GM08714 (cell line): ENCODE measurements around the gene HOXB7.

Source experiments
- H3K4me3 ChIP-seq: fragments of 200-500 bp; sonication (Bioruptor generic); 2 replicates; pipeline ENCODE4 v1.5.1; 2014; ENCODE audit warnings: mild to moderate bottlenecking, low read length, inconsistent platforms
- ZNF274 ChIP-seq: IDR thresholded peaks from 2 replicates; pipeline ENCODE4 v1.6.1; 2012; ENCODE audit warnings: mild to moderate bottlenecking, low read depth, low read length

HOXB7 gene

GRCh38 chr17:48571826-48572417 is 38.9 kb downstream of the HOXB7 start:
- no peak for TF ChIP-seq ZNF274
- no peak overlapping the region for H3K4me3 ChIP-seq

DNA sequence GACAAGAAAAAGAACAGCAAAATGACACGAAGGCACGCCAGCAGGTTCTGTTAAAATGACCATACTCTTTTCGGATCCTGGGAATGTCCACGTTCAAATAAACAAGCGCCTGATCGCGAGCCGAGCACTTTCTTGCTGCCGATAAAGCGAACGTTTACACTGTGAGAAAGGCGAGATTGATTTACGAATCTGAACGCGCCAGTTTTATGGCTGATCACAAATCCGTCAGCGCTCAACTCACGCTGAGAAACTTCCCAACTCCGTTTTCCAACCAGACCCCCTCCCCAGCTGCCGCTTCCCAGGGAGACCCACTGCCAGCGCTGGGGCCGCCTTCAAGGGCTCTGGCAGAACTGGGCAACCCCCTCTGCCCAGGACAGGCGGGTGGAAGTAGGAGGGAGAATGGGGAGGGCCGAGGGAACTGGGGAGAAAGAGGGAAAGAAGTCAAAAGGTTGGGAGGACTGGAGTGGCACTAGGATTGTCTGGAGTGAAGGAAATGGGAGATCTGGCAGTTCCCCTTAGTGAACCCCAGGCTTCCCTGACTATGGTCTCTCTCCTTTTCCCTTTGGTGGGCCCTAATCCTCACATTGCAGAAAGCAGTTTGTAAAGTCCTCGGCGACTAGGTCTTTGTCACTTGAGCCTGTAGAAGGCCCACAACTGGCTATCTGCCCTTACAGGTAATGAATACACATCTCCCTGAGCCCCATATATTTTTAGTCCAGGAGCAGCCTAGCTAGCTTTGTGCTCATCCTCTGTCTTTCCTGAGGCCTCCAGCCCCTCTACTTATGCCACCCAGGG is 39.6 kb downstream of the HOXB7 start:
- no peak for TF ChIP-seq ZNF274
- no peak overlapping the region for H3K4me3 ChIP-seq

DNA sequence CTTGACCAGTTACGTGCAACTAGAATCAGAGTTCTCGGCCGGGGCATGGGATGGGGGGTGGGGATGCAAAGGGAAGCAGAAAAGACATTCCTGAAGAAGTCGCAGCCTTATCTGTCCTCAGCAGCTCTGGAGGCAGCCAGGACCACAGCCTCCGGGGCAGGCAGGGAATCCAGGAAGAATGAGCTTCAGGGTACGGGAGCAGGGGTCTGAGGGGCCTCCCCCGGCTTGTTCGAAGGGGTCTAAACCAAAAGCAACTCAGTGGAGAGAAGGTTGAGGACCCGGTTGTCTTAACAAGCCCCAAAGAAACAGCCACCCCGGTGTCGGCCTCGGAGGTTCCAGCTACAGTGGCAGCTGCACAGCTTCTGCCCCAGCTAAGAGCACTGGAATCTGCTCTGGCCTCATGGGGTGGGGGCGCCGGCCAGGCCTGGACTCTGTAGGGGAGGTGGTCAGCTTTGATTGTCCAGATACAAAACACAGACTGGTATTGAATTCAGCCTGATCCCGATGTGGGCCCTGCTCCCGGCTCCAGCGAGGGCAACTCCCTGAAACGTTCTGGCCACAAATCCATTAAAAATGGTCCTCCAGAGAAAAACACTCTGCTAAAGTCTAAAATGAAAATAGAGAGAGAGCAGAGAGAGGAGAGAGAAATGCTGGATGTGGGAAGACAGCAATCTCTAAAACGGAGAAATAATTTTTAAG is 40.3 kb downstream of the HOXB7 start:
- no peak for TF ChIP-seq ZNF274
- H3K4me3 ChIP-seq, result no peak overlapping the region

GRCh38 chr17:48569674-48570324 is 41.0 kb downstream of the HOXB7 start:
- TF ChIP-seq ZNF274, result no peak
- H3K4me3 ChIP-seq, result no peak overlapping the region

DNA sequence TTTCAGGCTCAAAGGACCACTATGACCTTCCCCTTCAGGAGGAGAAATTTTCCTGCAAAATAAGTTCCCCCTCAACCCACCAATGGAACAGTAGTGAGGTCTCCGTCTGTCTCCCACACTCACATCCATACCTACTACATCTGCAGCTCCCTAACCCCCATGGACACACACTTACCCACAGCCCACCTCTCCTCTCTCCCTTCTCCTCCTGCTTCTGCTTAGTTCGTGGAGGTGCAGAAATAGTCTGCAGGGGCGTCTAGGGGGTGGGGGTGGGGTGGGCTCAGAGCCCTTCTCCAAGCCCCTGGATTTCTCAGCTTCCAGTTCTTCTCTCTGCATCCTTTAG is 41.6 kb downstream of the HOXB7 start:
- TF ChIP-seq ZNF274, result no peak
- H3K4me3 ChIP-seq, result no peak overlapping the region

DNA sequence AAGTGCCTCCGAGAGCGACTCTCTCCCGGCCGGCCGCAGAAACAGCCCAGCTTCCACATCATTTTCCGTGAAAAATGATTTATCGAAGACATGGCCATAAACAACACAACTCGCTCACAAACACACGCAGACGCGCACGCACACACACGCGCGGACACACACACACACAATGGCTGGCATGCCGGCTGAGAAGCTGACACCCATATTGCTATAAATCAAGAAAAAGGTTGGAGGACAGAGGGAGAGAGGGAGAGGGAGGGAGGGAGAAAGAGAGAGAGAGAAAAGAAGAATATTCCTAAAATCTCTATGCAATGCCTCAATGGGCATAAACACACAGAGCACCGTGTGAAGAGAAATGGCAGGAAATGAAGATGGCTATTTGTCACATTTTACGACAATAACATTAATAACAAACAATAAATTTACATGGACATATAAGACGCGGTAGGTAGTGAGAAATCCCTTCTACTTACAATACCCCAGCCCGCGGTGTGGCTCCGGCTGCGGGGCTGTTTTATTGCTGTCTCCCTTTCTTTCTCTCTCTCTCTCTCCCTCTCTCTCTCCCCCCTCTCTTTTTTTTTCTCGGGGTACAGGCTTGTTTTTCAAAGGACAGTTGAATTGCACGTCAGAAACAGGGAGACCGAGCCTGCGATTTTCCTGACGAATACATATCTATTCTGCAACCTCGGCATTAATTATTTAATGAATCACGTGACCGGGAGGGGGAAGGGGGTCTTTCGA is 42.1 kb downstream of the HOXB7 start:
- TF ChIP-seq ZNF274, result no peak
- H3K4me3 ChIP-seq, result no peak overlapping the region

DNA sequence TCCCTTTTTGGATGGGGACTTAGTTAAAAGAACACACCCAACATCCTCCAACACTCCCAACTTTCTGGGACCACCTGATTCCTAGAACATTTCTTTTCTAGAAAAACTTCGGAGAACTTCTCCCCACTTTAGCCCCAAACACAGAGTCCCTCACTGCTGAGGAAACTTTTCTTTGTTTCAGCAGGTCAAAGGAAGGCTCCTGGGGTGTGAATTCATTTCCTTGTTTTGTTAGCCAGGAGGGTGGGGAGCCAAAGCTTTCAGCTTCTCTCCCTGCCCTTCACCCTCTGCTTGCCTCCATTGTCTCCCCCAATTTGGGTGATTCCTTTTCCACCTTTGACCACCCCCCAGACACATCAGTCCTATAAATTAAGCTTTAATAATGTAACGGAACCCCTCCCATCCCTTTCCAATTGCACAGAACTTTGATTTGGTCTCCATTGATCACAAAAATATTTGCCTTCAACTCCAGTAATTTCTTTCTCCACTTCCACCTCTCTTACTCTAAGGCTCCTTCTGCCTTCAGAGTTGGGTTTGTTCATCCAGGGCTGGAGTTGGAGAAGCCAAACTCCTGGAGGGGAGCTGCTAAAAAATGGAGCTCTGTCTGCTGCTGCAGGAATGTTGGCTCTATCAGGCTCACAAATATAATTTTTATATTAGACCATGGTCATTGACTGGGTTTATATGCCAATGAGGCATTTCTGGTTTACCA is 43.0 kb downstream of the HOXB7 start:
- H3K4me3 ChIP-seq, result no peak overlapping the region
- TF ChIP-seq ZNF274, result no peak

DNA sequence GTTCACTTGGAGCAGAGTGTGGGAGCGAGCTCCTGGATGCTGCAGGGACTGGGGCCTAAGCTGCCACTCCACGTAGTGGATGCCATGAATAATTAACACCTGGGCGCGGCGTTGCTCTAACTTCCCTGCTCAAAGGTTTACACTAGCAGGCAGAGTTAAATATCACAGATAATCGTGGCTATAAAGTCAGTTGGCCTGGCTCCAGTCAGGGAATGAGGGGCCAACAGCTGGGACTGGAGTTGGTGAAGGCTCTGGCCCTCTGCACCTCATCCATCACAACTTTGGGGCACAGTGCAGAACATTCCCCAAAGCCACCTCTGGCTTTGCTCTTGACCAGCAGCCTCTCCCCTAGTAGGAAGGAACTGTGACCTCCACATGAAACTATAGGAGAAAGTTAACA is 43.6 kb downstream of the HOXB7 start:
- H3K4me3 ChIP-seq, result no peak overlapping the region
- TF ChIP-seq ZNF274, result no peak

- no peak overlapping the region for H3K4me3 ChIP-seq
- no peak for TF ChIP-seq ZNF274
These were observed 44.1 kb downstream of the HOXB7 start for GRCh38 chr17:48566717-48567116.

DNA sequence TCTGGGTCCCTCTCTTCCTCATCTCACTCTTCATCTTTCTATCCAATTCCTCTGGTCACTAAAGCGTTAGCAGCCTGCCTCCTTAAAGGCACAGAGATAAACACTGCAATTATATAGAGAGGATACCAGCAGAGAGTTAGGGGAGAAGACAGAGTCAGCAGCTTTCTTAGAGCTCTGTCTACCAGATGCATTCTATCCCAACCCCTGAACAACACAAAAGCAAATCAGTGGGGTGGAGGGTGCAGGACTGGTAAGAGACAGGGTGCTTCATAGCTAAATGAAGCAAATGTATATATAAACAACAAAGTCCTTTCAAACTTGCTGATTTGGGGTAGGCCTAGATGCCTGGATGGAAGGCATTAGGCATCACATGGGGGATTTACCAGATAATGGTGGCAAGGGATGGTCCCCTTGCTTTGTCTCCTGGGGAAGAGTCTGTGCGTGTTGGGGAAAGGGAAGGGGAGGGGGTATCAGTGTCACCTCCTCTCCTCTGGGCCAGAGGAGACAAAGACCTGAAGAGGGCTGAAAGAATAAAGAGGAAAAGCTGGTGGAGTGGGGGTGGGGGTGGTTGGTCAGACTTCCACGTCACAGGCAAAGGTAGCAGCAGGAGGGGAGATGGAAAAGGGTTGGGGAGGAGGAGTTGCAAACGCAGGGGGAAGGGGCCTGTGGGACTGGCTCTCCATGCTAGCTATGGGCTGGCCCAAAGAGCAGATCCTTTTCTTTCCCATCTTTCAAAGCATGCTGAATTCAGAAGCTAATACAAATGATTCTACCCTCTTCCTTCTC is 44.7 kb downstream of the HOXB7 start:
- no peak overlapping the region for H3K4me3 ChIP-seq
- no peak for TF ChIP-seq ZNF274

- H3K4me3 ChIP-seq, result no peak overlapping the region
- no peak for TF ChIP-seq ZNF274
These were observed 45.7 kb downstream of the HOXB7 start for GRCh38 chr17:48565022-48565554.

DNA sequence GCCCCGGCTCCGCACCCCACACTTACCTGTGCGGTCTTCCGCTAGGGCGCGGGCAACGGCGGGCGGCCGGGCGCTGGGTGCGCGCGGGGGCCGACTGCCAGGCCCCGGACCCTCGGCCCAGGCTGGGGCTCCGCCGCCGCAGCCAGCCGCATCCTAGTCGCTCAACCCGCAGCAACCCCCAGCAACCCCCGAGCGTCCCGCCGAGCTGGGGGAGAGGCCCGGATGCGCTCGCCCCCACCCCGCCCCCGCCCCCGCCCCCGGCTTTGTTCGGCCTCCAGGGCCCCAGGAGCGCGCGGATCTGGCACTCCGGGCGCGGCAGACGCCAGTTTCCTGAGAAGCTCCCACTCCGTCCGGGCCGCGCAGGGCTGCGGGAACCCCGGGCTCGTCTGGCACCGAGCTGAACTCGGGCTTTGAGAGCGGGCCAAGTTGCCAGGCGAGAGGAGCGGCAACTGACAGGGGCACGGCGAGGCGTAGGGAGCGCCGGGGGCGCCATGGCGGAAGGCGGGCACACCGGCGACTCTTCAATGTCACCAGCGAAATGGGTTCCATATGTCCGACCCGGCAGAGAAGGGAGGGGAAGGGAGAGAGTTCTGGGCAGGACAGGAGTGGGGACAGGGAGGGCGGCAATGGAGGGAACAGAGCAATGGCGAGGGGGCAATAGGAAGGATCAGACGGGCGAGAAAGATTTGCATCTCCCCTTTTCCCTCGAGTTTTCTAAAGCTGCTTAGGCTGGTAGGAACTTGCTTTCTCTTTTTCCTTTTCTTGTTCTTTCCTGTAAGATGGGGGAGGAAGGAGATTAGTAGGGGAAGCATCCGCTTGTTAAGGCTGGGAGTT is 46.4 kb downstream of the HOXB7 start:
- H3K4me3 ChIP-seq, result no peak overlapping the region

More for the DNA sequence above, 46.4 kb downstream of the HOXB7 start:
- no peak for TF ChIP-seq ZNF274
